Testis (tissue), 2 donors: ENCODE measurements around the gene NR6A1.

Source experiments
- CTCF ChIP-seq, 3 experiments: fragments of 450-650 bp in 2 of 3; fragments of 200-600 bp in 1 of 3; sonication (generic) in 1 of 3; IDR thresholded peaks; one replicate each; pipeline ENCODE4 v1.5.1; 2016 to 2019; ENCODE audit warnings: antibody characterized with exemption in 3 of 3, mild to moderate bottlenecking in 2 of 3, moderate library complexity in 1 of 3
- POLR2A ChIP-seq: fragments of 450-650 bp; IDR thresholded peaks from one replicate; pipeline ENCODE4 v1.6.1; 2017; ENCODE audit warnings: antibody characterized with exemption, mild to moderate bottlenecking, moderate library complexity

GRCh38 chr9:124767821-124768220 is 3.3 kb downstream of the NR6A1 start:
- TF ChIP-seq CTCF (IDR thresholded peaks at IDR 0.05) (no peak), POLR2A (no peak)
